ENCODE results near the gene LARGE2. TPM values are rescaled to one million over a fixed set of nuclear protein-coding genes. Genes with fewer than 3 reads are reported as not detected.

LARGE2 gene
- total and polyA plus RNA-seq, 2 donors (not counting 3 experiments of a cell fraction or from before 2014, with no cell fraction given) = 0.06 TPM; not detected in 1

DNA sequence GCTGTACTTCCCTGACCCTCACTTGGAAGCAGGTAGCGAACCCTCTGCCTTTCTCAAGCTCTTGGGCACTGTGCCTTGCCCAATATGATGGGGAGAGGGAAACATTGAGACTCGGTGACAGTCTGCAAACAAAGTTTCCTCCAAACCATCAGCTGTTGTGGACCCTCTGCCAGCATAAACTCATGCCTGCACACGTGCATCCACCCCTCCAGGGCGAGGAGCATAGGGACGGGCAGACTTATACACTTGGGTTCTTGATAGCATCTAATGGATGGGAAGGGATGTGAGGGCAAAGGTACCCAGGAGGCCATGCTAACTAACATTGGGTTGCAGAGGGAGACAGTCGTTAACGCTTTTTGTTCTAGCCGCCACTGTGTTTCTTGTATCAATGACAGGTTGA, 45.2 kb upstream of the LARGE2 start:
- BruUV-seq (replicated peaks) = no TSS peak

GRCh38 chr11:45877845-45878244, 44.6 kb upstream of the LARGE2 start:
- H3K9ac ChIP-seq (replicated peaks; ENCODE audit: extremely low read depth, insufficient read depth, low read length) = no peak overlapping the region
- H4K20me1 ChIP-seq (replicated peaks; ENCODE audit: control insufficient read depth, extremely low read depth, insufficient read depth, low read length) = no peaks in the 10 kb centered on the region
- ChIA-PET CTCF (interaction anchor here (1.3 kb wide), 1 partner anchor 15 kb away, joined by 3 read pairs; no protein-coding TSS in a partner anchor), POLR2A (no interaction called here)
- no peak overlapping the region for H3K4me2 ChIP-seq (ENCODE audit: insufficient read depth, low read length)
- H3K4me3 ChIP-seq (replicated peaks in 1 of 3; ENCODE audit: insufficient read depth in 1 of 3, low read depth in 1 of 3, low read length in 3 of 3) = no peak overlapping the region
- peaks cover 0 to 2% of the 10 kb centered on the region in 2 experiments for H3K36me3 ChIP-seq (ENCODE audit: control insufficient read depth in 2 of 2, extremely low read depth in 1 of 2, insufficient read depth in 2 of 2, low read length in 2 of 2)
- no peak for FAIRE-seq
- H3K9me3 ChIP-seq (replicated peaks; ENCODE audit: control insufficient read depth, insufficient read depth, low read length) = no peaks in the 10 kb centered on the region
- H3K79me2 ChIP-seq (ENCODE audit: control insufficient read depth, insufficient read depth, low read length) = no peaks in the 10 kb centered on the region
- H3K27me3 ChIP-seq (ENCODE audit: control insufficient read depth in 2 of 2, insufficient read depth in 2 of 2, low read length in 2 of 2) = no peaks in the 10 kb centered on the region
- H3K27ac ChIP-seq (ENCODE audit: insufficient read depth, low read depth, low read length) = no peak overlapping the region
- dilution Hi-C loops (cut with MboI; ENCODE audit: extremely low pct_ligation_motif_present, low sequenced_read_pairs) = no loop called here
- no peaks in the 10 kb centered on the region for H3K9me1 ChIP-seq (replicated peaks; ENCODE audit: control insufficient read depth, extremely low read depth, insufficient read depth, low read length)
- TF ChIP-seq JUN (IDR thresholded peaks at IDR 0.05; ENCODE audit: borderline replicate concordance, insufficient read depth, insufficient read length, low read depth) = no peak
- TF ChIP-seq, protein P1, sequence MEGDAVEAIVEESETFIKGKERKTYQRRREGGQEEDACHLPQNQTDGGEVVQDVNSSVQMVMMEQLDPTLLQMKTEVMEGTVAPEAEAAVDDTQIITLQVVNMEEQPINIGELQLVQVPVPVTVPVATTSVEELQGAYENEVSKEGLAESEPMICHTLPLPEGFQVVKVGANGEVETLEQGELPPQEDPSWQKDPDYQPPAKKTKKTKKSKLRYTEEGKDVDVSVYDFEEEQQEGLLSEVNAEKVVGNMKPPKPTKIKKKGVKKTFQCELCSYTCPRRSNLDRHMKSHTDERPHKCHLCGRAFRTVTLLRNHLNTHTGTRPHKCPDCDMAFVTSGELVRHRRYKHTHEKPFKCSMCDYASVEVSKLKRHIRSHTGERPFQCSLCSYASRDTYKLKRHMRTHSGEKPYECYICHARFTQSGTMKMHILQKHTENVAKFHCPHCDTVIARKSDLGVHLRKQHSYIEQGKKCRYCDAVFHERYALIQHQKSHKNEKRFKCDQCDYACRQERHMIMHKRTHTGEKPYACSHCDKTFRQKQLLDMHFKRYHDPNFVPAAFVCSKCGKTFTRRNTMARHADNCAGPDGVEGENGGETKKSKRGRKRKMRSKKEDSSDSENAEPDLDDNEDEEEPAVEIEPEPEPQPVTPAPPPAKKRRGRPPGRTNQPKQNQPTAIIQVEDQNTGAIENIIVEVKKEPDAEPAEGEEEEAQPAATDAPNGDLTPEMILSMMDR (IDR thresholded peaks at IDR 0.05; ENCODE audit: extremely low read depth in 1 of 2, insufficient read depth in 1 of 2, low read depth in 1 of 2, low read length in 2 of 2) = no peak
- H3K4me1 ChIP-seq (ENCODE audit: control insufficient read depth, extremely low read depth, insufficient read depth, low read length) = no peaks in the 10 kb centered on the region
- no peak overlapping the region for H2AFZ ChIP-seq (ENCODE audit: low read depth, low read length)
- intact Hi-C loops (cut with micrococcal nuclease) = no loop called here
- no TSS peak for BruUV-seq (replicated peaks)
- DNase-seq (ENCODE audit: low read depth, low spot score) = no peak

More for the DNA sequence above, 45.2 kb upstream of the LARGE2 start:
- FAIRE-seq (no peak), DNase-seq (ENCODE audit: low read depth, low spot score) (no peak)
- H3K27me3 ChIP-seq (ENCODE audit: control insufficient read depth in 2 of 2, insufficient read depth in 2 of 2, low read length in 2 of 2) = no peaks in the 10 kb centered on the region
- ChIA-PET POLR2A (no interaction called here), CTCF (interaction anchor here (1.3 kb wide), 1 partner anchor 14 kb away, joined by 3 read pairs; no protein-coding TSS in a partner anchor)
- no peaks in the 10 kb centered on the region for H4K20me1 ChIP-seq (replicated peaks; ENCODE audit: control insufficient read depth, extremely low read depth, insufficient read depth, low read length)
- H3K4me3 ChIP-seq (replicated peaks in 1 of 3; ENCODE audit: insufficient read depth in 1 of 3, low read depth in 1 of 3, low read length in 3 of 3) = no peak overlapping the region
- no peak overlapping the region for H3K27ac ChIP-seq (ENCODE audit: insufficient read depth, low read depth, low read length)
- H3K9ac ChIP-seq (replicated peaks; ENCODE audit: extremely low read depth, insufficient read depth, low read length) = no peak overlapping the region
- no peaks in the 10 kb centered on the region for H3K79me2 ChIP-seq (ENCODE audit: control insufficient read depth, insufficient read depth, low read length)
- H3K4me2 ChIP-seq (ENCODE audit: insufficient read depth, low read length) = no peak overlapping the region
- H3K36me3 ChIP-seq (ENCODE audit: control insufficient read depth in 2 of 2, extremely low read depth in 1 of 2, insufficient read depth in 2 of 2, low read length in 2 of 2) = peaks cover 0 to 2% of the 10 kb centered on the region in 2 experiments
- H3K9me1 ChIP-seq (replicated peaks; ENCODE audit: control insufficient read depth, extremely low read depth, insufficient read depth, low read length) = no peaks in the 10 kb centered on the region
- dilution Hi-C loops (cut with MboI; ENCODE audit: extremely low pct_ligation_motif_present, low sequenced_read_pairs) = no loop called here
- no peak overlapping the region for H2AFZ ChIP-seq (ENCODE audit: low read depth, low read length)
- H3K9me3 ChIP-seq (replicated peaks; ENCODE audit: control insufficient read depth, insufficient read depth, low read length) = no peaks in the 10 kb centered on the region
- intact Hi-C loops (cut with micrococcal nuclease) = no loop called here
- TF ChIP-seq POLR2AphosphoS5 (IDR thresholded peaks at IDR 0.05; ENCODE audit: insufficient read depth, low read depth, low read length) = no peak
- H3K4me1 ChIP-seq (ENCODE audit: control insufficient read depth, extremely low read depth, insufficient read depth, low read length) = no peaks in the 10 kb centered on the region

Measured in endothelial cell of umbilical vein (primary cell).